Measurements from ENCODE around the gene PIGA.

- TF ChIP-seq CTCF (IDR thresholded peaks at IDR 0.05) (no peak), POLR2A (IDR thresholded peaks at IDR 0.05) (no peak)
Measured at GRCh38 chrX:15356444-15356843, 21.1 kb upstream of the PIGA start.

Data from tibial nerve (tissue), 3 donors.